GM23338 (cell line): ENCODE measurements around the gene UNC5C. TPM values are rescaled to one million over a fixed set of nuclear protein-coding genes. Genes with fewer than 3 reads are reported as not detected.

Experiments
- ATAC-seq: fragments of 200-7000 bp; cut with Tn5 transposase; 3 replicates; pipeline ENCODE4 v1.9.1; 2020
- DNase-seq: peaks from one replicate; pipeline ENCODE4 v3.0.0-alpha.2; 2015; ENCODE audit warnings: low spot score
- H2AFZ ChIP-seq: fragments of 200-600 bp; sonication (generic); 2 replicates; pipeline ENCODE4 v1.8.0; 2016; ENCODE audit warnings: antibody characterized with exemption, mild to moderate bottlenecking, moderate library complexity
- H3F3A ChIP-seq: fragments of 200-600 bp; sonication (generic); replicated peaks from 2 replicates; pipeline ENCODE4 v1.8.0; 2017; ENCODE audit warnings: antibody characterized with exemption, mixed run types, low read depth
- H3K27ac ChIP-seq: fragments of 200-600 bp; sonication (generic); 2 replicates; pipeline ENCODE4 v1.6.1; 2016; ENCODE audit warnings: low read depth
- H3K27me3 ChIP-seq: fragments of 200-600 bp; sonication (generic); 2 replicates; pipeline ENCODE4 v1.8.0; 2016; ENCODE audit warnings: mild to moderate bottlenecking, mixed run types, moderate library complexity; ENCODE audit not compliant: insufficient read depth
- H3K36me3 ChIP-seq: fragments of 200-600 bp; sonication (generic); 2 replicates; pipeline ENCODE4 v1.8.0; 2016; ENCODE audit warnings: mild to moderate bottlenecking; ENCODE audit not compliant: insufficient read depth
- H3K4me1 ChIP-seq: fragments of 200-600 bp; sonication (generic); 2 replicates; pipeline ENCODE4 v1.8.0; 2016; ENCODE audit warnings: mild to moderate bottlenecking, moderate library complexity; ENCODE audit not compliant: insufficient read depth
- H3K4me2 ChIP-seq: fragments of 200-600 bp; sonication (generic); 2 replicates; pipeline ENCODE4 v1.7.1; 2017; ENCODE audit warnings: mixed run types
- H3K4me3 ChIP-seq: fragments of 200-600 bp; sonication (generic); 2 replicates; pipeline ENCODE4 v1.6.1; 2016; ENCODE audit warnings: mixed run types
- H3K79me2 ChIP-seq: fragments of 200-600 bp; sonication (generic); replicated peaks from 2 replicates; pipeline ENCODE4 v1.8.0; 2017; ENCODE audit warnings: mild to moderate bottlenecking; ENCODE audit not compliant: insufficient read depth
- H3K9me2 ChIP-seq: fragments of 200-600 bp; sonication (generic); 2 replicates; pipeline ENCODE4 v1.8.0; 2017; ENCODE audit not compliant: insufficient read depth
- H4K20me1 ChIP-seq: fragments of 200-600 bp; sonication (generic); replicated peaks from 2 replicates; pipeline ENCODE4 v1.8.0; 2017; ENCODE audit warnings: mild to moderate bottlenecking; ENCODE audit not compliant: insufficient read depth
- H3K27ac Mint-ChIP-seq: 2 replicates; pipeline ENCODE4 v1.8.0; 2020; ENCODE audit warnings: inconsistent platforms, mild to moderate bottlenecking, moderate library complexity, mixed read lengths
- H3K27me3 Mint-ChIP-seq: 3 replicates; pipeline ENCODE4 v1.8.0; 2022; ENCODE audit warnings: low read depth, mild to moderate bottlenecking, moderate library complexity, mixed read lengths, inconsistent platforms; ENCODE audit not compliant: insufficient read depth, poor library complexity
- H3K36me3 Mint-ChIP-seq: 3 replicates; pipeline ENCODE4 v1.8.0; 2021; ENCODE audit warnings: low read depth, mild to moderate bottlenecking, inconsistent platforms, moderate library complexity, mixed read lengths
- H3K4me1 Mint-ChIP-seq: 3 replicates; pipeline ENCODE4 v1.8.0; 2020; ENCODE audit warnings: mild to moderate bottlenecking, inconsistent platforms, mixed read lengths
- H3K4me3 Mint-ChIP-seq: 3 replicates; pipeline ENCODE4 v1.8.0; 2021; ENCODE audit warnings: moderate library complexity, mild to moderate bottlenecking, inconsistent platforms, mixed read lengths
- H3K9me3 Mint-ChIP-seq: 3 replicates; pipeline ENCODE4 v1.8.0; 2020; ENCODE audit warnings: moderate library complexity, mild to moderate bottlenecking, inconsistent platforms, mixed read lengths
- EZH2 ChIP-seq: fragments of 200-600 bp; sonication (generic); IDR thresholded peaks from one replicate; pipeline ENCODE4 v1.8.0; 2017; ENCODE audit warnings: antibody characterized with exemption, mild to moderate bottlenecking, low read depth; ENCODE audit not compliant: unreplicated experiment
- EZH2phosphoT487 ChIP-seq: fragments of 200-600 bp; sonication (generic); IDR thresholded peaks from one replicate; pipeline ENCODE4 v1.8.1; 2018; ENCODE audit warnings: antibody characterized with exemption; ENCODE audit not compliant: unreplicated experiment
- REST ChIP-seq: IDR thresholded peaks from one replicate; pipeline ENCODE4 v1.6.1; 2018; ENCODE audit warnings: antibody characterized with exemption; ENCODE audit not compliant: unreplicated experiment
- ZNF114 ChIP-seq: fragments of 250-450 bp; sonication (Bioruptor Pico); IDR thresholded peaks from 2 replicates; pipeline ENCODE4 v1.5.0; 2020; ENCODE audit warnings: mild to moderate bottlenecking, moderate library complexity
- polyA plus RNA-seq: library from polyadenylated mRNA; unstranded; fragments of >200 nt; fragmentation: Nextera tagmentation; extraction: Ambion mirVana; gene quantifications from 2 replicates; pipeline ENCODE4 v1.2.1, GENCODE V29; 2016
- total RNA-seq: library from RNA; depleted of rRNA; stranded (reverse); fragments of >200 nt; shearing (Covaris generic); gene quantifications from 2 replicates; pipeline ENCODE4 v1.2.3, GENCODE V29; 2014
- TF ChIP-seq, protein P1 (sequence below), 2 experiments: fragments of 200-600 bp in 1 of 2; sonication (generic) in 1 of 2; conservative IDR thresholded peaks; 2 replicates each; pipeline versions ENCODE4 v1.5.1 to v1.6.1; 2016 to 2017; ENCODE audit warnings: antibody characterized with exemption in 2 of 2, low read depth in 2 of 2, mild to moderate bottlenecking in 2 of 2, moderate library complexity in 1 of 2
- TF ChIP-seq, protein P2 (sequence below): fragments of 250-450 bp; sonication (Bioruptor Pico); IDR thresholded peaks from 2 replicates; pipeline ENCODE4 v1.5.0; 2020; ENCODE audit warnings: mild to moderate bottlenecking, moderate library complexity

Gene UNC5C
- total and polyA plus RNA-seq, 2 experiments from 2014 or later = 0.08 to 0.21 TPM

DNA sequence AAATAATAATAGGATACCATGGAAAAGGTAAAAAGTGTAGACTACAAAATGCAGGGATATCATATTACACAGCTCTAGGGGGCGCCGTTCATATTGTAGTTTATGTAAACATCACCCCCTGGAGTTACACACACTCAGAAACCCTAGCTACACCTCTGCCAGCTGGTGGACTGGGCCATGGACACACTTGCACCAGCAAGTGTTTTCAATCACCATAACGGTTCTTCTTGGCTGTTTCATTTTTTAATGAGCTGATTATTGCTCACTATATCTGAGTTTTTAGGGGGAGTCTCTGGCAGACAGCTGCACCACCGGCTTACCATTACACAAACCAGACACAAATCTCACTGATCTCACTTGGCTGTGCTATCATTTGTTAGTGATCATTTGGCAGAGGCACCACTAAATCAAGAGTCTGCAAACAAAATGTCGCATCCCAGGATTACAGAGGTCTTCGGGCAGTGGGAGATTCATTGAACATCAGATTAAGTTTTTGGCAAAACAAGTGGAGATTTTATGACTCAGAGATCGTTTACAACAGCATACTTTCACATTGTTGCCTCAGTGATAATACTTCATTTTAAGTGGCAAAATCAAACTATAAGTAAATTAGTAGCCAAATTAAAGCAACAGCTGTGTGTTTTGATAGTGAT is 185.7 kb downstream of the UNC5C start:
- peak; percentile 62; the same call in 2 of the 3 replicates for ATAC-seq
- peak; percentile 79 for DNase-seq
- Histone ChIP-seq H2AFZ (no peak overlapping the region), H4K20me1 (no peaks in the 10 kb centered on the region), H3K9me2 (no peaks in the 10 kb centered on the region), H3K27me3 (no peaks in the 10 kb centered on the region), H3K36me3 (no peaks in the 10 kb centered on the region), H3K27ac (no peak overlapping the region), H3K4me3 (no peak overlapping the region), H3K79me2 (no peaks in the 10 kb centered on the region), H3K4me1 (no peaks in the 10 kb centered on the region), H3F3A (no peaks in the 10 kb centered on the region), H3K4me2 (no peak overlapping the region)
- no peaks in the 10 kb centered on the region for H3K27me3 Mint-ChIP-seq
- H3K4me3 Mint-ChIP-seq = no peak overlapping the region
- H3K27ac Mint-ChIP-seq = no peak overlapping the region
- no peaks in the 10 kb centered on the region for H3K9me3 Mint-ChIP-seq
- peaks cover 12% of the 10 kb centered on the region; the same call in 2 of the 3 replicates for H3K4me1 Mint-ChIP-seq
- no peak for TF ChIP-seq EZH2
- TF ChIP-seq, protein P1, sequence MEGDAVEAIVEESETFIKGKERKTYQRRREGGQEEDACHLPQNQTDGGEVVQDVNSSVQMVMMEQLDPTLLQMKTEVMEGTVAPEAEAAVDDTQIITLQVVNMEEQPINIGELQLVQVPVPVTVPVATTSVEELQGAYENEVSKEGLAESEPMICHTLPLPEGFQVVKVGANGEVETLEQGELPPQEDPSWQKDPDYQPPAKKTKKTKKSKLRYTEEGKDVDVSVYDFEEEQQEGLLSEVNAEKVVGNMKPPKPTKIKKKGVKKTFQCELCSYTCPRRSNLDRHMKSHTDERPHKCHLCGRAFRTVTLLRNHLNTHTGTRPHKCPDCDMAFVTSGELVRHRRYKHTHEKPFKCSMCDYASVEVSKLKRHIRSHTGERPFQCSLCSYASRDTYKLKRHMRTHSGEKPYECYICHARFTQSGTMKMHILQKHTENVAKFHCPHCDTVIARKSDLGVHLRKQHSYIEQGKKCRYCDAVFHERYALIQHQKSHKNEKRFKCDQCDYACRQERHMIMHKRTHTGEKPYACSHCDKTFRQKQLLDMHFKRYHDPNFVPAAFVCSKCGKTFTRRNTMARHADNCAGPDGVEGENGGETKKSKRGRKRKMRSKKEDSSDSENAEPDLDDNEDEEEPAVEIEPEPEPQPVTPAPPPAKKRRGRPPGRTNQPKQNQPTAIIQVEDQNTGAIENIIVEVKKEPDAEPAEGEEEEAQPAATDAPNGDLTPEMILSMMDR (conservative IDR thresholded peaks at IDR 0.05; ENCODE audit: low read depth in 2 of 2) = peak; percentile 65
- no peaks in the 10 kb centered on the region for H3K36me3 Mint-ChIP-seq

DNA sequence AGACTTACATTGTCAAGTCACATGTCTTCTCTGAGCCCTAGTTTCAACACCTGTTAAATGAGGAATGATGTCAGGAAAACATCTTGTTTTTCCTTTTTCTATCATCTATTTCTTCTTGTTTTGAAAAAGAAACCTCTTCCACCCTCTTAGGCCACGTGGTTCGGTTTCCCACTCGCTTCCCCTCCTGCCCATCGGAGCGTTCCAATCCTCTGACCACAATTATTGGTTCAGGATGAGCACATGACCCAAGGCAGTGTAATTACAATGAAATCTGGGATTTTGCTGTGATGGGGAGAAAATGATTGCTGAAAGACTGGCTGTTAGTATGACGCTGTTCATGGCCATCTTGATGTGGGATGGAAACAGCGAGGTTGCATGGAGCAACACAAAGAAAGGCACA is 186.7 kb downstream of the UNC5C start:
- no peak overlapping the region for H3K27ac ChIP-seq
- no peak overlapping the region for H3K4me2 ChIP-seq
- no peaks in the 10 kb centered on the region for H3K79me2 ChIP-seq
- H3K4me3 ChIP-seq = no peak overlapping the region
- no peaks in the 10 kb centered on the region for H3K4me1 ChIP-seq
- H3K36me3 ChIP-seq = no peaks in the 10 kb centered on the region
- no peaks in the 10 kb centered on the region for H3K27me3 Mint-ChIP-seq
- ATAC-seq (no peak), DNase-seq (no peak)
- peaks cover 12% of the 10 kb centered on the region; the same call in 2 of the 3 replicates for H3K4me1 Mint-ChIP-seq
- H3K27me3 ChIP-seq = no peaks in the 10 kb centered on the region
- no peaks in the 10 kb centered on the region for H3K36me3 Mint-ChIP-seq
- H3K4me3 Mint-ChIP-seq = no peak overlapping the region
- no peak overlapping the region for H3K27ac Mint-ChIP-seq
- no peaks in the 10 kb centered on the region for H3K9me3 Mint-ChIP-seq
- no peaks in the 10 kb centered on the region for H3F3A ChIP-seq
- no peaks in the 10 kb centered on the region for H3K9me2 ChIP-seq
- no peaks in the 10 kb centered on the region for H4K20me1 ChIP-seq
- no peak overlapping the region for H2AFZ ChIP-seq
- TF ChIP-seq EZH2 (no peak), EZH2phosphoT487 (no peak), REST (no peak), ZNF114 (CRISPR knock-in tag) (no peak)
- TF ChIP-seq, protein P2, sequence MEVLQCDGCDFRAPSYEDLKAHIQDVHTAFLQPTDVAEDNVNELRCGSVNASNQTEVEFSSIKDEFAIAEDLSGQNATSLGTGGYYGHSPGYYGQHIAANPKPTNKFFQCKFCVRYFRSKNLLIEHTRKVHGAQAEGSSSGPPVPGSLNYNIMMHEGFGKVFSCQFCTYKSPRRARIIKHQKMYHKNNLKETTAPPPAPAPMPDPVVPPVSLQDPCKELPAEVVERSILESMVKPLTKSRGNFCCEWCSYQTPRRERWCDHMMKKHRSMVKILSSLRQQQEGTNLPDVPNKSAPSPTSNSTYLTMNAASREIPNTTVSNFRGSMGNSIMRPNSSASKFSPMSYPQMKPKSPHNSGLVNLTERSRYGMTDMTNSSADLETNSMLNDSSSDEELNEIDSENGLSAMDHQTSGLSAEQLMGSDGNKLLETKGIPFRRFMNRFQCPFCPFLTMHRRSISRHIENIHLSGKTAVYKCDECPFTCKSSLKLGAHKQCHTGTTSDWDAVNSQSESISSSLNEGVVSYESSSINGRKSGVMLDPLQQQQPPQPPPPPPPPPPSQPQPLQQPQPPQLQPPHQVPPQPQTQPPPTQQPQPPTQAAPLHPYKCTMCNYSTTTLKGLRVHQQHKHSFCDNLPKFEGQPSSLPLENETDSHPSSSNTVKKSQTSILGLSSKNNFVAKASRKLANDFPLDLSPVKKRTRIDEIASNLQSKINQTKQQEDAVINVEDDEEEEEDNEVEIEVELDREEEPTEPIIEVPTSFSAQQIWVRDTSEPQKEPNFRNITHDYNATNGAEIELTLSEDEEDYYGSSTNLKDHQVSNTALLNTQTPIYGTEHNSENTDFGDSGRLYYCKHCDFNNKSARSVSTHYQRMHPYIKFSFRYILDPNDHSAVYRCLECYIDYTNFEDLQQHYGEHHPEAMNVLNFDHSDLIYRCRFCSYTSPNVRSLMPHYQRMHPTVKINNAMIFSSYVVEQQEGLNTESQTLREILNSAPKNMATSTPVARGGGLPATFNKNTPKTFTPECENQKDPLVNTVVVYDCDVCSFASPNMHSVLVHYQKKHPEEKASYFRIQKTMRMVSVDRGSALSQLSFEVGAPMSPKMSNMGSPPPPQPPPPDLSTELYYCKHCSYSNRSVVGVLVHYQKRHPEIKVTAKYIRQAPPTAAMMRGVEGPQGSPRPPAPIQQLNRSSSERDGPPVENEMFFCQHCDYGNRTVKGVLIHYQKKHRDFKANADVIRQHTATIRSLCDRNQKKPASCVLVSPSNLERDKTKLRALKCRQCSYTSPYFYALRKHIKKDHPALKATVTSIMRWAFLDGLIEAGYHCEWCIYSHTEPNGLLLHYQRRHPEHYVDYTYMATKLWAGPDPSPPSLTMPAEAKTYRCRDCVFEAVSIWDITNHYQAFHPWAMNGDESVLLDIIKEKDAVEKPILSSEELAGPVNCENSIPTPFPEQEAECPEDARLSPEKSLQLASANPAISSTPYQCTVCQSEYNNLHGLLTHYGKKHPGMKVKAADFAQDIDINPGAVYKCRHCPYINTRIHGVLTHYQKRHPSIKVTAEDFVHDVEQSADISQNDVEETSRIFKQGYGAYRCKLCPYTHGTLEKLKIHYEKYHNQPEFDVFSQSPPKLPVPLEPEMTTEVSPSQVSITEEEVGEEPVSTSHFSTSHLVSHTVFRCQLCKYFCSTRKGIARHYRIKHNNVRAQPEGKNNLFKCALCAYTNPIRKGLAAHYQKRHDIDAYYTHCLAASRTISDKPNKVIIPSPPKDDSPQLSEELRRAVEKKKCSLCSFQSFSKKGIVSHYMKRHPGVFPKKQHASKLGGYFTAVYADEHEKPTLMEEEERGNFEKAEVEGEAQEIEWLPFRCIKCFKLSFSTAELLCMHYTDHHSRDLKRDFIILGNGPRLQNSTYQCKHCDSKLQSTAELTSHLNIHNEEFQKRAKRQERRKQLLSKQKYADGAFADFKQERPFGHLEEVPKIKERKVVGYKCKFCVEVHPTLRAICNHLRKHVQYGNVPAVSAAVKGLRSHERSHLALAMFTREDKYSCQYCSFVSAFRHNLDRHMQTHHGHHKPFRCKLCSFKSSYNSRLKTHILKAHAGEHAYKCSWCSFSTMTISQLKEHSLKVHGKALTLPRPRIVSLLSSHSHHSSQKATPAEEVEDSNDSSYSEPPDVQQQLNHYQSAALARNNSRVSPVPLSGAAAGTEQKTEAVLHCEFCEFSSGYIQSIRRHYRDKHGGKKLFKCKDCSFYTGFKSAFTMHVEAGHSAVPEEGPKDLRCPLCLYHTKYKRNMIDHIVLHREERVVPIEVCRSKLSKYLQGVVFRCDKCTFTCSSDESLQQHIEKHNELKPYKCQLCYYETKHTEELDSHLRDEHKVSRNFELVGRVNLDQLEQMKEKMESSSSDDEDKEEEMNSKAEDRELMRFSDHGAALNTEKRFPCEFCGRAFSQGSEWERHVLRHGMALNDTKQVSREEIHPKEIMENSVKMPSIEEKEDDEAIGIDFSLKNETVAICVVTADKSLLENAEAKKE (CRISPR knock-in tag) = no peak
- TF ChIP-seq, protein P1 (conservative IDR thresholded peaks at IDR 0.05; ENCODE audit: low read depth in 2 of 2) = no peak
